ENCODE data around the gene UBE2G2.

DNA sequence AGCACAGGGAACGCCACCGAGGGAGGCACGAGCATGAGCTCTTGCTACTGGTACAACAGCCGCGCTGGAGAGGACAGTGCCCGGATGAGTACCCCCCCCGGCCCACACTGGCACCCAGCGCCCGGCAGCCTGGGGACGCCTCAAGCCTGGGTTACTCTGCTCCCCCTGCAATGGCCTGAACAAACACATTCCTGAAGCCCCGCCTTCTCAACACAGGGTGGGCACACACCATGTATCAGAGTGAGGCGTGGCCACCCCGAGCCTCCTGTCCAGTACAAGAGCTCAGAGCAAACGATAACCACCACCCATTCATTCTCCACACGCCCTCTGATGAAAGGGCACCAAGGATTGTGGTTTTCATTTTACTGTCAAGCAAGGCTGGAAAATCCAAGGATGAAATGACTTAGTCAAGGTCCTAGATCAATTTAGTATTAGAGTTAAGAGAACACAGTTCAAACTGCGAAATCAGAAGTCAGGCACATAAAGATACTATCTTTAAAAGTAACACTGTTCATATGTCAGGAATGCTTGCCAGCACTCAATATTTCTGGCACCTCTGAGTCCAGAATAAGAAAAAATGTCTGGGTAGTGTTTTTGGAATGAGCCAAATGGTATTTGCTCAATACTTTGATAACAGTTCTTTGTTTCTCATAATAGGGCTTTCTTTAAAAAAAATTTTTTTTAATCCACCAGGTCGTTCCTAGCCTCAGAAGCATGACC, 22.0 kb downstream of the UBE2G2 start:
- TF ChIP-seq POLR2A (IDR thresholded peaks at IDR 0.05; ENCODE audit: low read depth, low read length) = no peak
- no peak for TF ChIP-seq POLR2AphosphoS5 (IDR thresholded peaks at IDR 0.05; ENCODE audit: insufficient read depth, low read depth, low read length)
- TF ChIP-seq, protein P1, sequence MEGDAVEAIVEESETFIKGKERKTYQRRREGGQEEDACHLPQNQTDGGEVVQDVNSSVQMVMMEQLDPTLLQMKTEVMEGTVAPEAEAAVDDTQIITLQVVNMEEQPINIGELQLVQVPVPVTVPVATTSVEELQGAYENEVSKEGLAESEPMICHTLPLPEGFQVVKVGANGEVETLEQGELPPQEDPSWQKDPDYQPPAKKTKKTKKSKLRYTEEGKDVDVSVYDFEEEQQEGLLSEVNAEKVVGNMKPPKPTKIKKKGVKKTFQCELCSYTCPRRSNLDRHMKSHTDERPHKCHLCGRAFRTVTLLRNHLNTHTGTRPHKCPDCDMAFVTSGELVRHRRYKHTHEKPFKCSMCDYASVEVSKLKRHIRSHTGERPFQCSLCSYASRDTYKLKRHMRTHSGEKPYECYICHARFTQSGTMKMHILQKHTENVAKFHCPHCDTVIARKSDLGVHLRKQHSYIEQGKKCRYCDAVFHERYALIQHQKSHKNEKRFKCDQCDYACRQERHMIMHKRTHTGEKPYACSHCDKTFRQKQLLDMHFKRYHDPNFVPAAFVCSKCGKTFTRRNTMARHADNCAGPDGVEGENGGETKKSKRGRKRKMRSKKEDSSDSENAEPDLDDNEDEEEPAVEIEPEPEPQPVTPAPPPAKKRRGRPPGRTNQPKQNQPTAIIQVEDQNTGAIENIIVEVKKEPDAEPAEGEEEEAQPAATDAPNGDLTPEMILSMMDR (IDR thresholded peaks at IDR 0.05; ENCODE audit: extremely low read depth in 1 of 2, insufficient read depth in 1 of 2, low read depth in 1 of 2, low read length in 2 of 2) = no peak
- no peak for TF ChIP-seq MYC (IDR thresholded peaks at IDR 0.05; ENCODE audit: low read depth, low read length)
- no peak for TF ChIP-seq EZH2 (IDR thresholded peaks at IDR 0.05; ENCODE audit: borderline replicate concordance, low read depth, low read length, severe bottlenecking)
